ENCODE data around the gene TRERF1.

TRERF1 gene

GRCh38 chr6:42451333-42452170, at the start of gene TRERF1:
Gene TRERF1 (minus strand): TSS chr6:42451926. CDS start chr6:42269590, 182,336 bp downstream.
- Histone ChIP-seq H3K27me3 (ENCODE audit: control insufficient read depth in 5 of 5, insufficient read depth in 4 of 5, low read length in 5 of 5) (peaks cover 3 to 25% (median 9%) of the 10 kb centered on the region in 5 donors), H3K4me3 (ENCODE audit: low read depth in 1 of 5, low read length in 5 of 5) (peak within 1 kb of the TSS; percentile 80 to 90 (median 87)), H3K27ac (ENCODE audit: low read depth, low read length) (peak within 1 kb of the TSS; percentile 16), H3K9me3 (ENCODE audit: control insufficient read depth in 5 of 5, low read length in 5 of 5) (no peaks in the 10 kb centered on the region), H3K4me1 (ENCODE audit: control insufficient read depth in 5 of 5, insufficient read depth in 5 of 5, low read length in 5 of 5) (peaks cover 2 to 47% (median 41%) of the 10 kb centered on the region in 5 donors), H3K9ac (ENCODE audit: low read length in 5 of 5) (peak within 1 kb of the TSS in 3 of 5 donors; percentile 14 to 41 (median 39)), H3K36me3 (ENCODE audit: control insufficient read depth in 5 of 5, insufficient read depth in 5 of 5, low read length in 5 of 5) (no peaks in the 10 kb centered on the region)

DNA sequence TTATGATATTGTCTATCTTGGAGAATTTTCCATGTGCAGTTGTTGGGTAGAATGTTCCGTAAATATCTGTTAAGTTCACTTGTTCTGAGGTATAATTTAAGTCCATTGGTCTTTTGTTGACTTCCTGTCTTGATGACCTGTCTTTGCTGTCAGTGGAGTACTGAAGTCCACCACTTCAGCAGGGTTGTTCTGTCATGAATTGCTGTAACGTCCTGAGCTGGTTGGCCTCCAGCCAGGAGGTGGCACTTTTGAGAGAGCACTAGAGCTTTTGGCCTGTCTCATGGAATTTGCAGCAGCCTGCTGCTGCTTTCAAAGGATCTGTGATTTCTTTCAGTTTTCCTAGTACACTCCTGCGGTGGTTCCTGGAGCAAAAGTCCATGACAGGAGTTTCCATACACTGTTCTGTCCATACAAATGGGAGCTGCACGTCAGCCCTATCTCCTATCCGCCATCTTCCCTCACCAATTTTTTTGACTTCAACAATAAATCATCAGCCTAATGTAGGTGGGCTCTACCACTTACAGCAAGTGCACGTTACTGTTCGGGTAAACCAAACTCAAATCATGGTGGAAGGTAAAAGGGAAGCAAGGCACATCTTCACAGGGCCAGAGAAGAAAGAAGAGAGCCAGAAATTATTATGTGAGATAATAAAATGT, 46.9 kb upstream of the TRERF1 start:
- Histone ChIP-seq H3K9ac (ENCODE audit: low read length in 5 of 5) (no peak overlapping the region), H3K36me3 (ENCODE audit: control insufficient read depth in 5 of 5, insufficient read depth in 5 of 5, low read length in 5 of 5) (no peaks in the 10 kb centered on the region), H3K4me1 (ENCODE audit: control insufficient read depth in 5 of 5, insufficient read depth in 5 of 5, low read length in 5 of 5) (no peaks in the 10 kb centered on the region), H3K9me3 (ENCODE audit: control insufficient read depth in 5 of 5, low read length in 5 of 5) (peaks cover 0 to 7% (median 0%) of the 10 kb centered on the region in 5 donors), H3K27me3 (ENCODE audit: control insufficient read depth in 5 of 5, insufficient read depth in 4 of 5, low read length in 5 of 5) (no peaks in the 10 kb centered on the region), H3K27ac (ENCODE audit: low read depth, low read length) (no peak overlapping the region), H3K4me3 (ENCODE audit: low read depth in 1 of 5, low read length in 5 of 5) (no peak overlapping the region)

- Histone ChIP-seq H3K4me3 (ENCODE audit: low read depth in 1 of 5, low read length in 5 of 5) (no peak overlapping the region), H3K27ac (ENCODE audit: low read depth, low read length) (no peak overlapping the region), H3K9ac (ENCODE audit: low read length in 5 of 5) (no peak overlapping the region), H3K36me3 (ENCODE audit: control insufficient read depth in 5 of 5, insufficient read depth in 5 of 5, low read length in 5 of 5) (no peaks in the 10 kb centered on the region), H3K9me3 (ENCODE audit: control insufficient read depth in 5 of 5, low read length in 5 of 5) (peaks cover 0 to 4% (median 0%) of the 10 kb centered on the region in 5 donors), H3K4me1 (ENCODE audit: control insufficient read depth in 5 of 5, insufficient read depth in 5 of 5, low read length in 5 of 5) (no peaks in the 10 kb centered on the region), H3K27me3 (ENCODE audit: control insufficient read depth in 5 of 5, insufficient read depth in 4 of 5, low read length in 5 of 5) (no peaks in the 10 kb centered on the region)
These were observed 42.3 kb upstream of the TRERF1 start for GRCh38 chr6:42493914-42494539.

DNA sequence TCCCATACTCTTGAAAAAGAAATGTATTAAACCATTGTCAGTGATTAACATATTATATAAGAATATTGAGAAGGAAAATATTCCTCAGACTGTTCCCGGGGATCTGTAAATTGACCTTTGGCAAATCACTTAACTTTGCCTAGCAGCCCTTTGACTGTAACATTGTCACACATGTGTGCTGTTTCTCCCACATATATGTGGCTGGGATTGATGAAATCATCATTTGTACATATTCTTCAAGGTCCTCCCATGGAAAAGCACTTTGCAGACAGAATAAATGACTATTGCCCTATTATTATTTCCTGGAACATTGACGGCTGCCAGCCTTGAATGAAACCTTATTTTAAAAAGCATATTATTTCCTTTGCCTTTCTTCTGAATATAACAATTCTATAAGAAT, 36.4 kb upstream of the TRERF1 start:
- H3K27me3 ChIP-seq (ENCODE audit: control insufficient read depth in 5 of 5, insufficient read depth in 4 of 5, low read length in 5 of 5), result no peaks in the 10 kb centered on the region
- no peaks in the 10 kb centered on the region for H3K9me3 ChIP-seq (ENCODE audit: control insufficient read depth in 5 of 5, low read length in 5 of 5)
- H3K4me1 ChIP-seq (ENCODE audit: control insufficient read depth in 5 of 5, insufficient read depth in 5 of 5, low read length in 5 of 5), result no peaks in the 10 kb centered on the region
- no peaks in the 10 kb centered on the region for H3K36me3 ChIP-seq (ENCODE audit: control insufficient read depth in 5 of 5, insufficient read depth in 5 of 5, low read length in 5 of 5)
- H3K9ac ChIP-seq (ENCODE audit: low read length in 5 of 5), result no peak overlapping the region
- no peak overlapping the region for H3K27ac ChIP-seq (ENCODE audit: low read depth, low read length)
- no peak overlapping the region for H3K4me3 ChIP-seq (ENCODE audit: low read depth in 1 of 5, low read length in 5 of 5)

GRCh38 chr6:42484261-42484660, 32.5 kb upstream of the TRERF1 start:
- no peak overlapping the region for H3K27ac ChIP-seq (ENCODE audit: low read depth, low read length)
- H3K9ac ChIP-seq (ENCODE audit: low read length in 5 of 5), result no peak overlapping the region
- no peaks in the 10 kb centered on the region for H3K9me3 ChIP-seq (ENCODE audit: control insufficient read depth in 5 of 5, low read length in 5 of 5)
- H3K4me1 ChIP-seq (ENCODE audit: control insufficient read depth in 5 of 5, insufficient read depth in 5 of 5, low read length in 5 of 5), result no peaks in the 10 kb centered on the region
- H3K36me3 ChIP-seq (ENCODE audit: control insufficient read depth in 5 of 5, insufficient read depth in 5 of 5, low read length in 5 of 5), result no peaks in the 10 kb centered on the region
- H3K4me3 ChIP-seq (ENCODE audit: low read depth in 1 of 5, low read length in 5 of 5), result no peak overlapping the region
- no peaks in the 10 kb centered on the region for H3K27me3 ChIP-seq (ENCODE audit: control insufficient read depth in 5 of 5, insufficient read depth in 4 of 5, low read length in 5 of 5)

GRCh38 chr6:42482174-42482573, 30.4 kb upstream of the TRERF1 start:
- H3K4me3 ChIP-seq (ENCODE audit: low read depth in 1 of 5, low read length in 5 of 5), result no peak overlapping the region
- H3K27me3 ChIP-seq (ENCODE audit: control insufficient read depth in 5 of 5, insufficient read depth in 4 of 5, low read length in 5 of 5), result no peaks in the 10 kb centered on the region
- no peaks in the 10 kb centered on the region for H3K36me3 ChIP-seq (ENCODE audit: control insufficient read depth in 5 of 5, insufficient read depth in 5 of 5, low read length in 5 of 5)
- no peaks in the 10 kb centered on the region for H3K4me1 ChIP-seq (ENCODE audit: control insufficient read depth in 5 of 5, insufficient read depth in 5 of 5, low read length in 5 of 5)
- no peak overlapping the region for H3K27ac ChIP-seq (ENCODE audit: low read depth, low read length)
- no peaks in the 10 kb centered on the region for H3K9me3 ChIP-seq (ENCODE audit: control insufficient read depth in 5 of 5, low read length in 5 of 5)
- no peak overlapping the region for H3K9ac ChIP-seq (ENCODE audit: low read length in 5 of 5)

DNA sequence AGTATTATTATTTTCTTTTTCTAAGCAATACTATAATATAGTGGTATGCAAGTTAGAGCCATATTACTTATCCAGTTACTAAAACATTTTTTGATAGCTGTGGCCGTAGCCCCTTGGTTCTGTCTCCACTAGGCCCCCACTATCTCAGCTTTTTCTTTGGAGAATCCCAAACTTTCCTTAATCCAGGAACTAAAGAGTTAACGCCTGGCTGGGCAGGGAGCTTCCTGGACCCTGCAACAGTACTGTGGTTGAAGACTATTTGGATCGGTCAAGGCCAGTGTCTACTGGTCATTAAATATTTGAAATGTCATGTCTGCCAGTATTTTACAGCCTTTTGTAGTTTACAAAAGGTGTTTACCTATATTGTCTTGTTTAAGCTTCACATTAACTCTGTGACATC, 20.0 kb upstream of the TRERF1 start:
- Histone ChIP-seq H3K36me3 (ENCODE audit: control insufficient read depth in 5 of 5, insufficient read depth in 5 of 5, low read length in 5 of 5) (no peaks in the 10 kb centered on the region), H3K9me3 (ENCODE audit: control insufficient read depth in 5 of 5, low read length in 5 of 5) (peaks cover 2 to 14% (median 8%) of the 10 kb centered on the region in 5 donors), H3K4me3 (ENCODE audit: low read depth in 1 of 5, low read length in 5 of 5) (no peak overlapping the region), H3K27me3 (ENCODE audit: control insufficient read depth in 5 of 5, insufficient read depth in 4 of 5, low read length in 5 of 5) (no peaks in the 10 kb centered on the region), H3K9ac (ENCODE audit: low read length in 5 of 5) (no peak overlapping the region), H3K4me1 (ENCODE audit: control insufficient read depth in 5 of 5, insufficient read depth in 5 of 5, low read length in 5 of 5) (no peaks in the 10 kb centered on the region), H3K27ac (ENCODE audit: low read depth, low read length) (no peak overlapping the region)

- H3K27me3 ChIP-seq (ENCODE audit: control insufficient read depth in 5 of 5, insufficient read depth in 4 of 5, low read length in 5 of 5), result no peaks in the 10 kb centered on the region
- H3K9ac ChIP-seq (ENCODE audit: low read length in 5 of 5), result no peak overlapping the region
- no peak overlapping the region for H3K27ac ChIP-seq (ENCODE audit: low read depth, low read length)
- peaks cover 2 to 14% (median 8%) of the 10 kb centered on the region in 5 donors for H3K9me3 ChIP-seq (ENCODE audit: control insufficient read depth in 5 of 5, low read length in 5 of 5)
- no peaks in the 10 kb centered on the region for H3K36me3 ChIP-seq (ENCODE audit: control insufficient read depth in 5 of 5, insufficient read depth in 5 of 5, low read length in 5 of 5)
- H3K4me3 ChIP-seq (ENCODE audit: low read depth in 1 of 5, low read length in 5 of 5), result no peak overlapping the region
- no peaks in the 10 kb centered on the region for H3K4me1 ChIP-seq (ENCODE audit: control insufficient read depth in 5 of 5, insufficient read depth in 5 of 5, low read length in 5 of 5)
These were observed 19.4 kb upstream of the TRERF1 start for GRCh38 chr6:42471142-42471541.

DNA sequence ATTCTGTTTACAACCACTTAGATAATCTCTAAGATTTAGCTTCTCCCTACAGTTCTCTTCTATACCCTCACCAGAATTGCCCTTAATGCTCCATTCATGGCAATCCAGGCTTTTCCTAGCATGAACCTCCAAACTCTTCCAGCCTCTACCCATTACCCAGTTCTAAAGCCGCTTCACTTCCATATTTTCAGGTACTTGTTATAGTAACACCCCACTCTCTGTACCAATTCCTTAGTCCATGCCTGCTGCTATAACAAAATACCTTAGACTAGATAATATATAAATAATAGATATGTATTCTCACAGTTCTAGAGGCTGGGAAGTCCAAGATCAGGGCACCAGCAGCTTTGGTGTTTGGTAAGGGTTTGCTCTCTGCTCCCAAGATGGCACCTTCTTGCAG, 16.5 kb upstream of the TRERF1 start:
- no peaks in the 10 kb centered on the region for H3K36me3 ChIP-seq (ENCODE audit: control insufficient read depth in 5 of 5, insufficient read depth in 5 of 5, low read length in 5 of 5)
- no peak overlapping the region for H3K27ac ChIP-seq (ENCODE audit: low read depth, low read length)
- H3K4me1 ChIP-seq (ENCODE audit: control insufficient read depth in 5 of 5, insufficient read depth in 5 of 5, low read length in 5 of 5), result no peaks in the 10 kb centered on the region
- H3K9me3 ChIP-seq (ENCODE audit: control insufficient read depth in 5 of 5, low read length in 5 of 5), result peaks cover 2 to 14% (median 8%) of the 10 kb centered on the region in 5 donors
- H3K27me3 ChIP-seq (ENCODE audit: control insufficient read depth in 5 of 5, insufficient read depth in 4 of 5, low read length in 5 of 5), result no peaks in the 10 kb centered on the region
- H3K4me3 ChIP-seq (ENCODE audit: low read depth in 1 of 5, low read length in 5 of 5), result no peak overlapping the region
- no peak overlapping the region for H3K9ac ChIP-seq (ENCODE audit: low read length in 5 of 5)

- H3K36me3 ChIP-seq (ENCODE audit: control insufficient read depth in 5 of 5, insufficient read depth in 5 of 5, low read length in 5 of 5), result no peaks in the 10 kb centered on the region
- no peak overlapping the region for H3K4me3 ChIP-seq (ENCODE audit: low read depth in 1 of 5, low read length in 5 of 5)
- H3K27me3 ChIP-seq (ENCODE audit: control insufficient read depth in 5 of 5, insufficient read depth in 4 of 5, low read length in 5 of 5), result no peaks in the 10 kb centered on the region
- peaks cover 2 to 14% (median 8%) of the 10 kb centered on the region in 5 donors for H3K9me3 ChIP-seq (ENCODE audit: control insufficient read depth in 5 of 5, low read length in 5 of 5)
- no peak overlapping the region for H3K9ac ChIP-seq (ENCODE audit: low read length in 5 of 5)
- H3K4me1 ChIP-seq (ENCODE audit: control insufficient read depth in 5 of 5, insufficient read depth in 5 of 5, low read length in 5 of 5), result no peaks in the 10 kb centered on the region
- no peak overlapping the region for H3K27ac ChIP-seq (ENCODE audit: low read depth, low read length)
These were observed 15.9 kb upstream of the TRERF1 start for GRCh38 chr6:42467651-42468050.

All from subcutaneous abdominal adipose tissue (tissue), 5 donors.